ENCODE results near the gene LRG1.

Gene LRG1

DNA sequence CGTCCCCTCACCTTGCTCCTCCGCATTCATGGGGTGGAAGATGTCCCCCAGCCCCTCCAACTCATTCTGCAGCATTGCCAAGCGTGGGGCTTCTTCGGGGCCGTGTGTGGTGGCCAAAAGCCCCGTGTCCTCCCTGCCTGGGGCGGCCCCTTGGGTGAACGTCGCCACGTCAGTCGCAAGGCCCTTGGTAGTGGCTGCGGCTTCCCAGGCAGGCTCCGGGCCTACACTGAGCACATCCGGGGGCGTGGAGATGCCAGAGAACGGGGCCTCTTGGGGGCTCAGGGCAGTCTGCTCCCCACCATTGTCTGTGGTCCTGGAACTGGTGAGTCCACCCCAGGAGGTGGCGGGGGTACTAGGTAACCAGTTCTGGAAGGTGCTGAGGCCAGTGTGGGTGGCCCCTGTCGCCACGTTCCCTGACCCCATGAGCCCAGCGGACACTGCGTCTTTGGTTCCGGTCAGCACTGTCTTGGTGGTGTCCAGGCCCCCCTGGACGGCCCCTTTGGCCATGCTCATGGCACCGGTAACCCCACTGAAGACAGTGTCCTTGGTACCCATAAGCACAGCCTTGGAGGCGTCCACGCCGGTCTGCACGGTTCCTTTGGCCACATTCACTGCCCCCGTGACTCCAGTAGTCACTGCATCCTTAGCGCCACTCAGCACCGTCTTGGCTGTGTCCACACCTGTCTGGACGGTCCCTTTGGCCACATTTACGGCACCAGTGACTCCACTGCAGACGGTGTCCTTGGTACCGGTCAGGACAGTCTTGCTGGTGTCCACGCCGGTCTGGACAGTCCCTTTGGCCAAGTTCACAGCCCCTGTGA is 29.2 kb downstream of the LRG1 start:
- no peak for DNase-seq (ENCODE audit: low read depth in 2 of 2)

DNA sequence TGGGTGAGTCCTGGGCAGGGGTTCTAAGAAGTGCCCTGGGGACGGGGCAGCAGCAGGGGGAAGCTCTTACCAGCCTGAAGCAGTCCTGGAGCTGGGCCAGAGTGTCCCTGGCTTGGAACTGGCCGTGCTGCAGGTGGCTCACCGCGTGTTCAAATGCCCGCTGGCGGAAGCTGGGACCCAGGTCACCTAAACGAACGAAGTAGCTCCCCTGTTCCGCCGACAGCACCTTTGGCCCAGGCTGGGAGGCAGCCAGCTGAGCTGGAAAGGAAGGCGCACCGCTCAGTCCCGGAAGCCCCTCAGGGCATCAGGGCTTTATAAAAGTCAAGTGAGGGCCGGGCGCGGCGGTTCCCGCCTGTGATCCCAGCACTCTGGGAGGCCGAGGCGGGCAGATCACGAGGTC is 31.1 kb downstream of the LRG1 start:
- no peak for DNase-seq (ENCODE audit: low read depth in 2 of 2)

DNA sequence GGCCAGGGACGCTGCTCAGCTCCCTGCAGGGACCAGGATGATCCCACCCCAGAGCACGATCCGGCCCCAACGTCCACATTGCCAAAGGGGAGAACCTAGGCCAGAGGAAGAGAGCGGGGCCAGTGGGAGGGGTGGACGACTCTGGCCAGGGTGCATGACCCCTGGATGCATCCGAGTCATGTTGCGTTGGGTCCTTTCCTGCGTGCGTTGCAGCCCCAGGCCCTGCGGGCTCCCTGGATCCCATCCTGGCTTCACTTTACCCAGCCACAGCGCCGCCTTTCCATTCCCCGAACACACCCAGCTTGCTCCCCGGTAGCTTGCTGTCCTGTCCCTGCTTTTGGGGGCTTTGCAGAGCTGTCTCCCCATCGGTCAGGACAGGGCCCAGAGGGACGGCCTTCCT is 32.0 kb downstream of the LRG1 start:
- no peak for DNase-seq (ENCODE audit: low read depth in 2 of 2)

DNA sequence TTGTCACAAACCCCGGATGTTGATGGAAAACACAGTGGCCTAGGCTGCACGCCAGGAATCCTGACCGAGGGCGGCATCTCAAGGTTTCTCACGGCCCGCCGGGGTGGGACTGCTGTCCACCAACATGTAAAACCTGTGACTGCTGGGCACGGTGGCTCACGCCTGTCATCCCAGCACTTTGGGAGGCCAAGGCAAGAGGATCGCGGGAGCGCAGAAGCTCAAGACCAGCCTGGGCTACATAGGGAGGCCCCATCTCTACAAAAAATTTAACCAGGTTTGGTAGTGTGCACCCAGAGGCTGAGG is 32.7 kb downstream of the LRG1 start:
- DNase-seq (ENCODE audit: low read depth in 2 of 2): no peak

DNA sequence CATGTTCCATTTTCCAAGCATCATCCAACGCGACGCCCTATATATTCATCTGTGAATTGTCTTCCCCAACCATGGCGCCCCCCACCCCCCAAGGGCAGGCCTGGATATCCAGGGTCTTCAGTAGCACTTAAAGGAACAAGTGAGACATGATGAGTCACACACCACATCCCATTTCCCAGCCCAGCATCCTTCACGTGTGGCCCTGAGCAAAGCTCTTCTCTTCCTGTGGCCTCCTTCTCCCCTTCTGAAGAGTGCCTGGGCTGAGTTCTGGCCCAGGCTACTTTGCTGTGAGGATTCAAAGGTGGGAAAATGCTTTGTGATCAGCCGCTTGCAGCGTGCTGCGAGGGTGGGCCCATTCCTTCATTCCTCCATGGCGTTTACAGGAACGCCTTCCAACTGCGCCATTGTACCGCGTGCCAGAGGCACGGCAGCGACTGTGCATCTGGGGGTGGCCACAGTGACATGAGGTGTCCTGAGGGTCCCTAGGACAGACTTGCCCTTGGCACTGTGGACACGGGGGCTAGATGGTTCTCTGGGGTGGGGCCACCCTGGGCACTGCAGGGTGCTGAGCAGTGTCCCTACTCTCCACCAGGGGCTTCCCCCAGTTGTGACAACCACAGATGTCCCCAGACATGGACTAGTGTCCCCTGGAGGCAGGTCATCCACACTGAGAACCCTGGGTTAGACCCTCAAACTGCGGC is 33.2 kb downstream of the LRG1 start:
- peak; percentile 10 to 21 for DNase-seq (ENCODE audit: low read depth in 2 of 2)

DNA sequence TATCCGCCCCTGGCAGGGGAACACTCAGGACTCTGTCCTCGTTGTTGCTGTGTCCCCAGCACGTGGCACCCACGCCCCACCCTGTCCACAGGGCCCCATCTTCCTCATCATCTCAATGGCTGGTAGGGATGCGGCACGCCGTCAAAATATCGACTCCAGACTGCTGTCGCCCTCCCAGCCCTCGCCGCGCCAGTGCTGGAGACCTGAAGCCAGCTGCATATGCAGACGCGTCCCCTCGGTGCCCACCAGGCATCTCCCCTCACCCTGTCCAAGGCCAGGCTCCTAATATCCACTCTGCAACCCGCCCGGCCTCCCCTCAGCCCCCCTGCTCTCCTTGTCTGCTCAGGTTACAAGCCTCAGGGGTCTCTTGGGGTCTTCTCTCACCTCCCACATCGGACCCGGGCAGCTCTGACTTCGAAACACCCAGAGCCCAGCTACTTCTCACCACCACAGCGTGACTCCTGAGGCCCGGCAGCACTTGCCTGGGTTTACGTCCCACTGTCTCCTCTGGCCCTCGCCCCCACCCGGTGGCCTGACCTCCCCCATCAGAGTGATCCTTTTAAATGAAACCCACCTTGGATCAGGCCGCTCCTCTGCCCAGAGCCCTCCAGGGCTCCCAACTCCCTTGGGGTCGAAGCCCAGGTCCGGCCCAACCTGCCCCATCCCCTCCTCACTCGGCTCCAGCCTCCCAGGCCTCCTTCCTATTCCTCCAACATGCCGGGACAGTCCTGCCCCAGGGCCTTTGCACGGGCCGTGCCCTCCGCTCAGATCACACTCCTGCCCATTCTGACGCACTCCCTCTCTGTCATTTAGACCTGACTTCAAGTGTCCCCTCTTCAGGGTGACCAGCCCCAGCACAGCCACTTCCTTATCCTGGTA is 34.0 kb downstream of the LRG1 start:
- no peak for DNase-seq (ENCODE audit: low read depth in 2 of 2)

DNA sequence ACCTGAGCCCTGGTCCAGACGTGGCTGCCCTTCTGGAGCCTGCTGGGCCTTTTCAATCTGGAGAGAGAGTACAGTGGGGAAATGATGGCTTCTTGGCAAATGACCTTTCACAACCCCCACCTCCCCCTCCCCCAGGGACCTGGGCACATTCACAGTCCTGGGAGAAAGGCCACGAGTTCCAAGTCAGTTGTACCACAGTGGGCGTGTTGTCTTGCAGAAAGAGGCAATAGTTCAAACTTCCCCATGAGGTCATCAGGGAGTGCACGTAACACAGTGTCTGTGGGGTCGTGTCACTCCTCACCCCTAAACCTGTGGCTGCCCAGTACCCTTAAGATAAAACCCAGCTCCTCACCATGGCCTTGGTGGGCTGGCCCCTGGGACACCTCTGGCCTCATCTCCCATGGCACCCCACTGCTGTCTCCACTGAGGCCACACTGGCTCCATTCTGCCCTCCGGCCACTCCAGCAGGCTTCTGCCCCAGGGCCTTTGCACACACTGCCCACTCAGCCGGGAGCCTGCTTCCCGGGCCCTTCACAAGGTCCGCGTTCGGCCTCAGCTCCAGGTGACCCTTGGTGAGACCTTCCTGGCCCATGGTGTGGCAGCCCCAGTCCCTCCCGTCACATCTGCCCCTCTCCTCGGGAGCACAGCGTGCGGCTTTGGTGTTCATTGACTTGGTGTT is 34.8 kb downstream of the LRG1 start:
- DNase-seq (ENCODE audit: low read depth in 2 of 2): no peak

DNA sequence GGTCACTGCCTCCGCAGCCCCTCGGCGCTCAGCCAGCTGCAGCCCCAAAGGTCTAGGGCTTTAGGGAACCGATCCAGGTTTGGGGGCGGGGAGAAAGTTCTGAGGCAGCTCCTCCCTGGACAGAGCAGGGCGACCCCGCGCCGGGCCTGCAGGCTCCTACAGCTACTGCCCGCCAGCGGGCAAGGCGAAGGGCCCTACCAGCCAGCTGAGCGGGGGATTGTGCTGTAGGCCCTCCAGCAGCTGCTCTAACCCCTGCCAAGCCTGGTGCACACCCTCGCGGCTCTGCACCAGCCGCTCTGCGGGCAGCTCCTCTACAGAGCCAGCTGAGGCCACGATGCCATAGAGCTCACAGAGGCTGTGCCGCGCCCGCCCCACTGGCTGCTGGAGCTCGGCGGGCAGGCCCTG is 35.5 kb downstream of the LRG1 start:
- DNase-seq (ENCODE audit: low read depth in 2 of 2): no peak

DNA sequence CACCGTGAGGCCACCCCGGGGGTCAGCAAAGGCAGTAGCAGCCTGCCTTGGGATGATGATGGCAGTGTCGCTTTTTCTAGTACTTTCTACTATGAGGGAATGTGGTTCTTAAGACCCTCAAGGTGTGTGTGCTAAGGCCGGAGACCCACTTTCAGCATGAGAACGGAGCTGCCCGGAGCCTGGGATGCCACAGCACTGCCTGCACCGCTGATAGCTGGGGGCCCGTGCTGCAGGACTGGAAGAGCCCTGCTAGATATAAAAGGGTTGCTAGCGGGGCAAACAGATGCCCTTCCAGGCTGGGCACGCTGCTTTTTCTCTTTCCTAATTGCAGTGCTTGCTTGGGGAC is 36.0 kb downstream of the LRG1 start:
- DNase-seq (ENCODE audit: low read depth in 2 of 2): no peak

DNA sequence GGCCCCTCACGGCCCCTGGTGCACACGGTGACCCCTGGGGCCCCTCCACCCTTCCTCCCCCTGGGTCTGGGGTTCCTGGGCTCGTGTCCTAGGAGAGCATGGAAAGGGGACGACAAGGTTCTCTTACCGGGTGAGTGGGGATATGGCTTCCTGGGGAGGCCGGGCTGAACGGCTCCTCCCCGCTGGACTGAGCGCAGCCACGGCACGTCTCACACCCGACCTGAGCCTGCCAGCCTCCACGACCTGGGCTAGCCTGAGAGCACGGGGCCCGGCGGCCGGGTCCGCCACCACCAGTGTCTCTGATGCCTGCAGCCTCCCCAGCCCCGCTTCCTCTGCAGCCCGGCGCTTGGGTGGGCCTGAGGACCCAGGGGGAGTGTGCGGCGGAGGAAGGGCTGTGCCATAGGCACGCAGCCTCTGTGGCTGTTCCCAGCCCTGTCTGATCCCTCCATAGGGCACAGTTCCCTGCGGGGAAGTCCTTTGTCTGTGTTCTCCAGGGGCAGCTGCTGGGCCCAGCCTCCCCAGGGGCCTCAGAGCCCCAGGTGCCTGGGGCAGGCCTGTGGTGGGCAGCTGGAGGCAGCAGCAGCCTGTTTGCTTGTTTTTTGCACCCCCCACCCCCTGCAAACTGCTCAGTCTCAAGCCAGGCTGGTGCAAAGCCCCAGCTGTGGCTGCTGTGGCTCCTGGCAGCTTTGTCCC is 36.6 kb downstream of the LRG1 start:
- no peak for DNase-seq (ENCODE audit: low read depth in 2 of 2)

DNA sequence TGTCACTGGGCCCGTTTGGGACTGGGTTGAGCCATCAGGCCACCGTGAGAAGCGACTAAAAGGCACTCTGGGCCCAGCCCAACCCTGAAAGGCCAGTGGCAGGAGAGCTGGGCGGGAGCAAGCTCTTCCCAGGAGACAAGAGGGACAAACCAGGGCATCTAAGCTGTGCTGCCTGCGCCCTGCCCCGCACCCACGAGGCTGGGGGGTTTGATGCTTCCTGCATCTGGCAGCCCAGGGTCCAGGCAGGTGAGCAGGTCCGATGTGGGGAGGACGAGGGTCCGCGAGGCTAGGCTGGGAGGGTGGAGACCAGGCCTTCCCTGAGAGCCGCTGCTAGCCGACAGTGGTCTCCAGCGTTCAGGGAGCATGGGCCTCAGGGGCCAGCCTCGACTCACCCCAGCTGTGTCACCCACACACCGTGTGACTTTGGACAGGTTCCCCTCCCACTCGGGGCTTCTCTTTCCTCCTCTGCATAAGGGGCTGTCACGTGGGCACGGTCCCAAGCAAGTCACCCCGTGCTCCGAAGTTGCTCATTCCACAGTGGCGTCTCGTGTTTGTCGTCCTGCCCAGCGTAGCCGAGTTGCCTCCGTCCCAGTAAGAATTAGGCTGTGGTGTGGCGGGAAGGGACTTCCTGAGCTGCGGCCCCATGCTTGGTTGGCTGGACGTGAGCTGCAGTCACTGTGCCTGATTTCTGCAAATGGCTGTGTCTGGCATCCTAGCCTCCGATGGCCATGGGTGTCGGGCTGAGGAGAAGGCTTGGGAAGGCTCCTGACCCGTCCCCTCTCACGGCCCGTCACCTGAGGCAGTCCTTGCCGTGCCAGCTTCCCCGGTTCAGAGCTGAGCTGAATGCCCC is 37.3 kb downstream of the LRG1 start:
- no peak for DNase-seq (ENCODE audit: low read depth in 2 of 2)

DNA sequence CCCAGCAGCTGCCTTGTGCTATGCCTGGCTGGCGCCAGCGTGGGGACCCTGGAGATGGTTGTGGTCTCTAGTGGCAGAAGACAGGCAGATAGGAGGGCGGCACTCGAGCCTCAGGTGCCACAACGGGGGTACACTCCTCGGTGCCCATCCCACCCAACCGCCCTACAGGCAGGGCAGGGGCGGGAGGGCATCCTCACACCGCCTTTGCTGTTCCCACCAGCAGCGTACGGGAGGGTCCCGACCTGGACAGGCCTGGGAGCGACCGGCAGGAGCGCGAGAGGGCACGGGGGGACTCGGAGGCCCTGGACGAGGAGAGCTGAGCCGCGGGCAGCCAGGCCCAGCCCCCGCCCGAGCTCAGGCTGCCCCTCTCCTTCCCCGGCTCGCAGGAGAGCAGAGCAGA is 38.1 kb downstream of the LRG1 start:
- DNase-seq (ENCODE audit: low read depth in 2 of 2): no peak

DNA sequence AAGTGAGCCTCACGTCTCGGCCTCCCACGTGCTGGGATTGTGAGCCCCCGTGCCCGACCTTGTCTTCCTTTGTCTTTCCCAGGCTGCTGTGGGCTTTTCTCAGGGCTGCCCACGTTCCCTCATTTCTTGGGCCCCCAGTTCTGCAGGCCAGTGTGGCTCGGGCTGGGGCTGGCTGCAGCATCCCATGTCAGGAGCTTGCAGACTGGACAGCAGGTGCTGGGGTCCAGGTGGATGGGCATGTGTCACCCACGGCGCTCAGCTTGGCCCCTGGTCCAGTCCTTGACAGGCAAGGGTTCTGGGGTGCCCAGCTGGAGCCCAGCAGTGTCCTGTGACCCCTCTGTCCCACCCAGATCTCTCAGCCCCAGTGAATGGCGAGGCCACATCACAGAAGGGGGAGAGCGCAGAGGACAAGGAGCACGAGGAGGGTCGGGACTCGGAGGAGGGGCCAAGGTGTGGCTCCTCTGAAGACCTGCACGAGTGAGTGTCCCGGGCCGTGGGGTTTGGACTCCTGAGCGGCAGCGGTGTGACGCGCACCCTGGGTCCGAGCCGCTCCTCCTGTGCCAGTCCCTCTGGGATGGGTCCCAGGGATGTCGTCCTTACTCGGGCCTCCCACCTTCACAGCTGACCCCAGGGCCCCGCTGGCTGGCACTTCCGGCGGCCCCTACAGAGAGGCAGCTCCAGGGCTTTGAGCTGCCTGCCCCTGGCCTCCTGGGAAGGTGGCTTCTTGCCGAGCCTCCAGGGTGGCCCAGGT is 38.8 kb downstream of the LRG1 start:
- DNase-seq (ENCODE audit: low read depth in 2 of 2): no peak

DNA sequence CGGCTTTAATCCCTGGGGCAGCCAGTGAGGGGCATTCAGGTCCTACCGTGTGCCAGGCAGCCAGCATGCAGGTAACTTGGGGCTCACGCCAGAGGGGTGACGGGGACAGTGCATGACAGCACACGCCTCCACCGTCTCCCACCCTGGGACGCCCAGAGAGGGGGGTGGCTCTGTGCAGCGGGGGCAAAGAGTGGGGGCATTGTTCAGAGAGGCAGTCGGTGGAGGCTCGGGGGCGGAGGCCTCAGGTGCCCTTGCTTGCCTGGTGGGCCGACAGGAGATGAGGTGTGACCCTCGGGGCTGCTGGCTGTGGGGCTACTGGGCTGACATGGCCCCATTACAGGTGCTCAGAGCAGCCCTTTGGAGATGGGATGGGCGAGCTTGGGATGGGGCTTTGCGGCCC is 40.0 kb downstream of the LRG1 start:
- no peak for DNase-seq (ENCODE audit: low read depth in 2 of 2)

DNA sequence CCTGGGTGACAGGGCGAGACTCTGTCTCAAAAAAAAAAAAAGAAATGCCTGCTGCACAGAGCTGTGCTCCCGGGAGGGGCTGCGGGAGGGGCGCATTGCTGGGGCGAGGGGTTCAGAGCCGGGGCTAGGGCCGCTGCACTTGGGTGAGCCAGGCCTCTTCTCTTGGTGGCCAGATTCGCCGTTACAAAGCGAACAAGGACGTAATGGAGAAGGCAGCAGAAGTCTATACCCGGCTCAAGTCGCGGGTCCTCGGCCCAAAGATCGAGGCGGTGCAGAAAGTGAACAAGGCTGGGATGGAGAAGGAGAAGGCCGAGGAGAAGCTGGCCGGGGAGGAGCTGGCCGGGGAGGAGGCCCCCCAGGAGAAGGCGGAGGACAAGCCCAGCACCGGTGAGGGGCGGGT is 40.5 kb downstream of the LRG1 start:
- no peak for DNase-seq (ENCODE audit: low read depth in 2 of 2)

DNA sequence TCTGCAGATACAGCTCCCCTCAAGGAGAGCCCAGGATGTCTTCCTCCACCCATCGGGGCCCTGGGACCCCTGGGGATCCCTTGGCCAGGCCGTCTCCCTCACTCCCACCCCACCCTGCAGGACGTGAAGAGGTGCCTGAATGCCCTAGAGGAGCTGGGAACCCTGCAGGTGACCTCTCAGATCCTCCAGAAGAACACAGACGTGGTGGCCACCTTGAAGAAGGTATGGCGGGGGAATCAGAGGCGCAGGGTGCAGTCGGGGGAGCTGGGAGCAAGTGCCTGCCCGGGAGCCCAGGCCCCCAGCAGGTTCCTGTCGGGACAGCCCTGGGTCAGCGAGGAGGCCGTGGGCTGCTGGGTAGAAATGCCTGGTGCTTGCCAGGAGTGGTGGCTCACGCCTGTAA is 41.1 kb downstream of the LRG1 start:
- no peak for DNase-seq (ENCODE audit: low read depth in 2 of 2)

DNA sequence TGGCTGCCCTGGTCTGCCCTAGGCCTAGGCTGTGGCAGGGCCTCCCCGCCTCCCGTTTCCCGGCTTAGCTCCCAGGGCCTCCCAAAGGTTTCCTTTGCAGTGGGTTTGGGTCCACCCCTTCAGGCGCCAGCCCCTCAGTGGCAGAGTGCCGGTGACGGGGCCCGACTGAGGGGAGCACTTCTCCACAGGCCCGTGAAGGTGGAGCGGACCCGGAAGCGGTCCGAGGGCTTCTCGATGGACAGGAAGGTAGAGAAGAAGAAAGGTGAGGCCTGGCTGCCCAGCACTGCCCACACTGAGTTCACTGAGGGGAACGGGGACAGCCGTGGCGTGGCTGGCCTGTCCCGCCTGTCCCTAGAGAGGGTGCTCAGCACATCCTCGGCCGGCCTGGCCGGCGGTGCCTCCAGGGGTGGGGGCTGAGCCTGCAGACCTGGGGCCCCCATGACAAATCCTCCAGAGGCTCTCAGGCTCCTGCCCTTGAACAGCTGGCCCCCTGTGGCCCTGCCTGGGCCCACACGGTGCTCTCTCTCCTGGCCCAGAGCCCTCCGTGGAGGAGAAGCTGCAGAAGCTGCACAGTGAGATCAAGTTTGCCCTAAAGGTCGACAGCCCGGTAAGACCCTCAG is 42.0 kb downstream of the LRG1 start:
- DNase-seq (ENCODE audit: low read depth in 2 of 2): no peak

DNA sequence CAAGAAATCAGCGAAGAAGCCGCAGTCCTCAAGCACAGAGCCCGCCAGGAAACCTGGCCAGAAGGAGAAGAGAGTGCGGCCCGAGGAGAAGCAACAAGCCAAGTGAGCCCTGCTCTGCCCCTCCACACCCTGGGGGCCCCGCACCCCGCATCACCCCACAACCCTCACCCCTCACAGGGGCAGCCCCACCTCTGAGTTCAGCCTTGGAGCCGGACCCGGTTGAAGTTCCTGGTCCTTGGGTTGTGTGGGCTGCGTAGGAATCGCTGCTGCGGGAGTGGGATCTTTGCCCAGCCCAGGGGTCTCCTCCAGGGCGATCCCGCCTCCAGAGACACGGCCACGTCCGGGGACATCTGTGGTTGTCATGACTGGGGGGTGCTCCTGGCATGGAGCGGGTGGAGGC is 43.5 kb downstream of the LRG1 start:
- no peak for DNase-seq (ENCODE audit: low read depth in 2 of 2)

DNA sequence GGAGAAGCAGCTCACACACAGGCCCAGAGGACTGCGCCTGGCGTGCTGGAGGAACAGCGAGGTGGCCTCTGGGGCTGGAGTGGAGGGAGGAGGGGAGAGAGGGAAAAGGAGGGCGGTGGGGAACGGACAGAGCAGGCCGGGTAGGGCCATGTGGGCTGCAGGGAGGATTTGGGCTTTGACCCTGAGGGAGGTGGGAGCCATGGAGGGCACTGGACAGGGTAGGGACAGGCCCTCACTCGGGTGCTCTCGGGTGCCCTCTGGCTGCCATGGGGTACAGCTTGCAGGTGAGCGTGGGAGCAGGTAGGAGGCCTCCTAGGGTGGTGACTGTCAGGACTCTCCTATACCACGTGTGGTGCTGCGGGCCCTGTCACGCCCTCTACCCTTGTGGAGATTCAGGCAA is 44.4 kb downstream of the LRG1 start:
- DNase-seq (ENCODE audit: low read depth in 2 of 2): no peak

DNA sequence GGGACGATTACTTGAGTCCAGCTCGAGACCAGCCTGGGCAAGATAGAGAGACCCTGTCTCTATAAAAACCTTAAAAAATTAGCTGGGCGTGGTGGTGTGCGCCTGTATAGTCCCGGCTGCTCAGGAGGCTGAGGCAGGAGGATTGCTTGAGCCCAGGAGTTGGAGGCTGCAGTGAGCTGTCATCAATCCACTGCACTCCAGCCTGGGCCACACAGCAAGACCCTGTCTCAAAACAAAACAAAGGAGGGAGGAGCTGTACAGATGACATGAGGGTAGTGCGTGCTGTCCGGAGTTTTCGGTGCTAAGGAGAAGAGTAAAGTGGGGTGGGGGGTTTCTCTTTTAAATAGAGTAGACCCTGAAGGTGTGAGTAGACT is 45.2 kb downstream of the LRG1 start:
- DNase-seq (ENCODE audit: low read depth in 2 of 2): no peak

All from fibroblast of skin of left quadriceps (primary cell).